Measurements from ENCODE around the gene TES. TPM values are rescaled to one million over a fixed set of nuclear protein-coding genes. Genes with fewer than 3 reads are reported as not detected.

The TES gene
- polyA plus RNA-seq, 1 donor = 17.0 TPM

DNA sequence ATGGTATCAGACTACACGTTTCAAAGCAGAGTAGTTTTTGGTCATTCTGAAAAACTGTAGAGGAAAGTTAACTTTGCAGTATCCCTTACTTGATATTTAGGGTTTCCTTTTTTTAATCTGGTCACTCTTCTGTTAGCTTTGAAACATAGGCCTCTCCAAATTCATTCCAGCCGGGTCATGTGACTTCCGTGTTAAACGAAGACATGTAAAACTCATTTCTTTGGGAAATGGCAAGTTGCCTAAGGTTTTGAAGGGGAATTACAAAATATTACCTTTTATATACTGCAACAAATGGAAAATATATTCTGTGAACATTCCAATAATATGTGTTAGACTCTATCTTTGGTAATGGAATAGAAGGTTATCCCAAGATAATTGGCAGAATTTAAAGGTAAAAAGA is 9.5 kb downstream of the TES start:
- DNase-seq (ENCODE audit: low read depth) = no peak

DNA sequence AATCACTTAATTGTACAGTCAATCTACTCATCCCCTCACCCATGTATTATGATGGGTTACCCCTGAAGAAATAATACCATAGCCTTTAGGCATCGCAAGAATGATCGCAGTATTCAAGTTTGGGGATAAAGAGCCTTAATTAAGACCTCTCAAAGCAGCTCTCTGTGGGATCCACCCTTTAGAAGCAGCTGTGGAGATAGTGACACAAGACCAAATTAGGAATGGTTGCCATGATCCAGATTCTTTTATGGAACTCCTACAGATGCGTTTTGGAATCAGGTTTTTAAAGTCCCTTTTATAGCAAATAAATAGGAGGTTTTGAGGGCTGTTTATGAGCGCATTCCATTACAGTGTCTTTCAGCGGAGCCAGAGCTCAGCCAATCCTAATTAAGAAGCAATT is 12.2 kb downstream of the TES start:
- DNase-seq (ENCODE audit: low read depth) = no peak

DNA sequence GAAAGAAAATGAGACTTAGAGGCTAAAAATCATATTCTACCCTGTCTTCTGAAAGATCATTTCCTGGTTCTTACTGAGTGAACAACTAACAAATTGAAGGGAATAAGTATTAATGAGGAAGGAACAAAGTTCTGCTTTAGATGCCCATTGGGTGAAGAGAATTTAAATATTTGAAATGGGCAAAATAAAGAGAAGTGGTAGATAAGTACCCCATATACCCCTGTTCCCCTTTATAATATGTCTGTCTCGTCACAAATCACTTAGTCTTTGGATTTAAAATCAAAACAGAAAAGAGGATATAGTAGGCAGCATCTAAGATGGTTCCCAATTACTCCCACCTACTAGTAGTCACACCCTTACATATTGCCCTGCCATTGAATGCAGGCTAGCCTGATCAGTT is 13.2 kb downstream of the TES start:
- no peak for DNase-seq (ENCODE audit: low read depth)

DNA sequence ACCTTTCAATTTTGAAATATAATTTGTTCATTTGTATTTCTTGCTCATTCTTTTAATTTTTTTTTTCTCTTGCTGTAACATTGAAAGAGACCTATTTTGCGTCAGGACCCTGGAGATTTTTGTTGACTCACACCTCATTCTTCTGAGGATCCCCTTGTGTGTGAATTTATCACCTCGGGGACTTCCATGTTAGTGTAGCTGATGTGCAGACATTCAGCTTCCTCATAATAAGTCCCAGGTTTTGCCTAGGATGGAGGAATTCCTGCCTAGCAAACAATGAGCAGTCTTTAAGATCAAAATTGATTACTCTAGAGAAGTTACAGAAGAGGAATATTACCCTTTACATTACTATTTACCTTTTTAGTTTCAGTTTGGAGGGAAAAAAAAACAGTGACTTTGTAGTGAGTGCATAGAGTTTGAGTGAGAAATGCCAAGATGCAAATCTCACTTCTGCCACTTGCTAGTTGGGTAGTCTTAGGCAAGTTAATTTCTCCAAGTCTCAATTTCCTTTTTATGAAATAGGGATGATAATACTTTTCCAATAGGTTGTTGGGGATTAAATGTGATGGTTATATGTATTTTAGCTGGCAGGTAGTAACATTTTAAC is 14.3 kb downstream of the TES start:
- DNase-seq (ENCODE audit: low read depth) = no peak

DNA sequence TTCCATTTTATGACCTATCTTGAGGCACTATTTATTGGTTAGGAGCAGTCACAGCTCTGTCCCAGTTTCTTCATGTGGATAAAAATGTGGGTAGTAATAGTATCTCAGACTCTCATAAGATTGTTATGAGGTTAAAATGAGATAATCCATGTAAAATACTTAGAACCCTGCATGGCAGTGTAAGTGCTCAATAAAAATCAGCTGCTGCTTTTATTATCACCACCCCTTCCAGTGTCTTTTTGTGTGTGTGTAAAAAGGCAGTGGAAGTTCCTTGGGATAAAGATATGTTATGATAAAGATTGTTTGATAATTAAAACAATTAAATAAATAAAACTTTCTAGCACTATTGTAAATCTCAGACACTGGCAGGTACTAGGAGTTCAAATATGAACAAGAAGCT is 15.5 kb downstream of the TES start:
- DNase-seq (ENCODE audit: low read depth) = no peak

DNA sequence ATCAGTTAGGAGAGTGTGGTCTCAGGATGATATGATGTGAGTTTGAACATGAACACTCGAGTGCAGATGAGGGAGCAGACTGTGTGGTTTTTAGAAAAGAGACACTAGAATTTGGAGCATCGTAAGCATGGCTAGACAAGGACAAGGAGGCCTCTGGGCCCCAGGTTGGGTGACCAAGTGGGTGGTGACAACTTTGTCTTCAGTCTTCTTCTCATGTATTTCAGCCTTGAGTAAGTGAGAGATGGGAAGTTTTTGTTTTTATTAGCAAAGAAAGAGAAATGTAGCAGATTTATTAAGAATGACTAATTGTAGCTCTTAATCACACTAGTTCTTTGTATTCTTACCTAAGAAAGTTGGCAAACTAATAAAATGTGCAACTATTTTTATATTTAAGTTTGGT is 16.3 kb downstream of the TES start:
- no peak for DNase-seq (ENCODE audit: low read depth)

DNA sequence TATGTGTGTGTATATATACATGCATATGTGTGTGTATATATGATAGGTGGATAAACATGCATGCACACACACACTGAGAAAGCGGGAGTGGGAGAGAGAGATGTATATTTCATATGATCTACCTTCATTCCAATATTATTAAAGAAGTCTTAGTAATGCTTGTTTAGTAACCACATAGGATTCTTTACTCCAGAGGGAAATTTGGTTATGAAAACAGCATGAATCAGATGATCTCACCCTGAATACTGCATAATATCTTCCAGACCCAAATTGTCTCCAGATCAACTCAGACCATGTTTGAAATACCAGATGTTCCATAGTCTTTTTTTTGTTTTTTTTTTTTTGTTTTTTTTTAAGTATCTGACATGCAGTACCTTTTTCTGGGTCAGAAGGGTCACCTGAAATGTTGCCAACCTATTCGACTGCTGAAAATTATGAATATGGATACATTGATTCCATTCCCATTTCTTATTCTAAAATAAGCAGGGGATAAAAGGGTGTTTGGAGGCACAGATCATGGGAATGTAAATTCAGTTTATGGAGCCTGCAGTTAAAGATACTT is 17.4 kb downstream of the TES start:
- peak; percentile 83 for DNase-seq (ENCODE audit: low read depth)

DNA sequence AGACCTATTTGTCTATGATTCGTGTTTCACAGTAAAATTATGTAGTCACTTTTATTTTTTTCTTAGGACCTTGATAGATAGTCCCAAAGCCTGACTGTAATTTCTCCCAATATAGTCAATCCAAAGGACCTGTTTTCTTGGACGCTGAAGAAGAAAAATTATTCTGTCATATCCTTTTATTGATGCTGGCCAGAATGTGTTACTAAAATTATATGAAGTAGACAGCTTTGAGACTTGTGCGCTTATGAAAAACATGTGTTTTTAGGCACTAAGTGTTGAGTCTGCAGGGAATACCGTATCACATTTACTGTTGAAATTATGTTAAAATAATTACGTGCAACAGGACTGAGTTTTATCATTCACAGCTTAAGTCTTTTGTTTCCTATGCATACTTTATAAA is 17.9 kb downstream of the TES start:
- DNase-seq (ENCODE audit: low read depth) = no peak

DNA sequence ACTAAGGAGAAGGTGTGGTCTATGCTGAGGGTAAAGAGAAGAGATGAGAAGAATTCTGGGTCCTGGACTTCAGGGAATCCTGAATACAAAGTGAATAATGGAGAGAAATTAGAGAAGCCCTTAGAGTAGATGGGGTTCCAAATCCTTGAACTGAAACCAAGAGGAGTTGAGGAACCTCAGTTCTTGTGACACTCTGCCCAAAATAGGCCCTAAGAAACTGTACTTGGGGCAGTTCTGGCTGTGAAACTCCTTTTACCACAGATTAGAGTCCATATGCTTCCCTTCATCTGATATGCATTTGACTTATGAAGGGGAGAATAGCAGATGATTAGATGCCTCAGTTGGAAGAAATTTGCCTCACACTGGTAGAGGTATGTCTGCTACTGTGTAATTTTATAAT is 19.0 kb downstream of the TES start:
- DNase-seq (ENCODE audit: low read depth) = no peak

DNA sequence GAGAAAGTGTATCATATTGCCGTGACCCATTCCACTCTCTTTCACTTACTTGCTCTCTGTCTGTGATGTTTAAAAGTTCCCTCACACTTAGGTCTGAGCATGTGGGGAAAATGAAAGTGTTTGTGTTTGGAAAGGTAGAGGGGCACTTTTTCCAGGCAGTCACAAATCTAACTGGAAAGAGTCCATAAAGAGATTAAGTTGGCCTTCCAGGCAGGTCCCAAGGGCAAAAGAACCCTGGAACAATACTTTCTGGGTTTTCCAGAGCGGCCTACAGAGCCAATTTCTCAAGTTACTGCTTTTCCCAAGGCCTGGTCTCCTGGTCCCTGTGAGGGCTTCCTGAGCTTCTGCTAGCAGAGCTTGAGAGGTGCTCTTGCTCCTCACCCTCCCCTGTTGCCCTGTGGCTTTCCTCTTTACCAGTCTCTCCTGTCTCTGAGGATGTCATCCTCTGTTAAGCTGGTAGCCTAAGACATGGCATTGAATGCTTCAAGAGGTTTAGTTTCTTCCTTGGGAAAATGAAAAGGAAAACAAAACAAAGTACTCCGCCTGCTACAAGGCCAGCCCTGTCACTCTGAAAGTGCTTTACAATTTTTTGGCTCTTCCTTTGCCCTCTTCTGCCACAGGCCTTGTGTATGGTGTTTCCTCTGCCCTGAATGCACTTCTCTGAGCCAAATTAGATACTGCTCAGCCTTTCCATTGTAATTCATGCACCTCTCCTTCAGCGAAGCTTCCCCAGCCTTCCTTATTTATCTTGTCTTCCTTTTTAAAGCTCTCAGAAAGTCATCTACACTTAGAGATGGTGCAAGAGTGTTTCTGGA is 20.1 kb downstream of the TES start:
- DNase-seq (ENCODE audit: low read depth) = no peak

DNA sequence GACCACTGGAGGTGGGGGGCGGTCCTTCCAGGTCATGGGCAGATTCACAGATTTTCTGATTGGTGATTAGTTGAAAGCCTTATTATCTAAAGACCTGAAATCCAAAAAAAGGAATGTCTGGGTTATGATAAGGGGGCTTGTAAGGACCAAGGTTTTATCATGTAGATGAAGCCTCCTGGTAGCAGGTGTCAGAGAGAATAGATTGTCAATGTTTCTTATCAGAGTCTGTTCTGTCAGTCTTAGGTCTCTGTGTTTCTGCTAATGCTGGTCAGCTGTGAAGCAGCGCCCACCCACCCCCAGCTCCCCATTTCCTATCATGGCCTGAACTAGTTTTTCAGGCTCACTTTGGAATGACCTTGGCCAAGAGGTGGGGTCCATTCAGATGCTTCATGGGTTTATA is 21.2 kb downstream of the TES start:
- DNase-seq (ENCODE audit: low read depth) = no peak

DNA sequence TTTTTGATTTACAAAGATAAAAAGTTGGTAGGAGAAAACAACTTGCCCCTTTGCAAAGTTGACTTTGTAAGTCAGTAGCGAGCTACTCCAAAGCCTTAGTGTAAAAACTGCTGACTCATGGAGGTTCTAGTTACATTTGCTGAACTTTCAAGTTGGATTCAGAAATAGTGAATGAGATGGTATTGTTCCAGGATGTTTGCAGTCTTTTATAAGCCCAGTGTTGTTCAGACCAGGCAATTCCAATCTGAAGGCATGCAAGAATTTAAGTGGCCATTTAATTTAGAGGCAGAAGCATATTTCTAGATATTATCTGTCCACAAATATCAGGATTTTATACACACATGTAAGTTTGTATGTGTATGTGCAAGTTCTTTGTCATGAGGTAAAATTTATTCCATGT is 21.6 kb downstream of the TES start:
- DNase-seq (ENCODE audit: low read depth) = no peak

DNA sequence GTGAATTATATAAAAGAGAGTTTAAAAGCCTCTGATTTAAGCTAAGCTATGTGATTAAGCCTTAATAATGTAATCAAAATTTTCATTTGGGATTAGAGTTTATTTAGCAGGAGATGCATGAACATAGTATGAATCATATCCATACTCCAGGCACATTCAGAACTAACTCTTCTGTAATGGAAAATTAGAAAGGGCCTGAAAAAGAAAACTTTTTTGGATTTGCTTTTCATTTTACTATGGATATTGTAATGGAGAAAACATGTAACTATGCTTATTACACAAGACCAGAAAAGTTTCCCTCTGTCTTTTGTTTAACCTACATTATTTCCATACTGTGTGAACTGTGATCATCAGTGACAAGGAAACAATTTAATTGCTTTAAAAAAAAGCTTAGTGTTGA is 22.0 kb downstream of the TES start:
- DNase-seq (ENCODE audit: low read depth) = no peak

DNA sequence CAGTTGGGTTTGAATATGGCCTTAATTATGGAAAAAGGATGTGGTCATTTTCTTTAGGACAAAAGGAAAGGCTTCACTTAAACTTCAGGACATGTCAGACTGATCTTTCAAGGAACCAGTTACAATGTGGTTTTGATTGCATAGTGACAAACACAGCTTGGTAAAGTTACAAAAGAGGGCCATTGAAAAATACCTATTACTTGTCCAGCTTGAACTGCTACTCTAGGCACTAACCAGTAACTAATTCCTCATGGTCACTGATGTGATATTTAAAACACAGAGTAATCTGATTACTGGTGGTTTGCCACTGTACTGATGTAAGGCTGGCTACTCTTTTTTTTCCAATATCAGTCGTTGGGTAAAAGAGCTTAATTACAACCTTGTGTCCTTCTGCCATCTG is 22.6 kb downstream of the TES start:
- no peak for DNase-seq (ENCODE audit: low read depth)

DNA sequence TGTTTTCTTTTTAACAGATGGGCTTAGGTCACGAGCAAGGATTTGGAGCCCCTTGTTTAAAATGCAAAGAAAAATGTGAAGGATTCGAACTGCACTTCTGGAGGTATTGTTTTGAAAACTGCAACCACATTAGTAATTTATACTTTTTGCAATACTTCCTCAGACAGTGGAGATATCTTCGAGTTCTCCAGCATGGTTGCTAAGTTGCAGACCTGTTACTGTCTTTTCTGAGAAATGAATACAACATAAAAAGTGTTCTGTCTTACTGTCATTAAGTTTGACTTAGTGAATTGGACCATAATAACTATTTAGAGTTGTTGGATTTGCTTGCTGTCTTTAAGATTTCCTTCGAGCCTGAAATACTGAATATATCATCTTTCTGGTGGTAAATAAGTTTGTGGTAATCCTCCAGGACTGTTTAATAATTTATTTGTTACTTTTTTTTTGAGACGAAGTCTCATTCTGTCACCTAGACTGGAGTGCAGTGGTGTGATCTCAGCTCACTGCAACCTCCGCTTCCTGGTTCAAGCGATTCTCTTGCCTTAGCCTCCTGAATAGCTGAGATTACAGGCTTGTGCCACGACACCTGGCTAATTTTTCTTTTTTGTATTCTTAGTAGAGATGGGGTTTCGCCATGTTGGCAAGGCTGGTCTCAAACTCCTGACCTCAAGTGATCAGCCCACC is 24.3 kb downstream of the TES start:
- no peak for DNase-seq (ENCODE audit: low read depth)

DNA sequence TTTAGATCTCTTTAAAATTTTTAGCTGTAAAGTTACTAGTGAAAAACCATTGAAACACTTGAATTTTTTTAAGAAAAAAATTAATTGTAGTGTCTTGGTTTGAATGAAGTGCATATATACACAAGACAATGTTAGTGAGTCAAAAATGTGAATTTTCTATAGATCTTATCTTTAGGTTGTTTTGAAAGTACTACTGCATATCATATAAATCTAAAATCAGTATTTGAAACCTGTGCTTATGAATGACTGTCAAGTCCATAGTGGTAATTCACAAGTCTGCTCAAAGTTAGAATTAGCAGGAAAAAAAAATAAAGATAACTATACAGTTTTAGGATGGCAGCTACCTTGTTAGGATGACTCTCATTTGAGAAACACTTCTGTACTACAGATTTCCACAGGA is 25.0 kb downstream of the TES start:
- DNase-seq (ENCODE audit: low read depth) = no peak

DNA sequence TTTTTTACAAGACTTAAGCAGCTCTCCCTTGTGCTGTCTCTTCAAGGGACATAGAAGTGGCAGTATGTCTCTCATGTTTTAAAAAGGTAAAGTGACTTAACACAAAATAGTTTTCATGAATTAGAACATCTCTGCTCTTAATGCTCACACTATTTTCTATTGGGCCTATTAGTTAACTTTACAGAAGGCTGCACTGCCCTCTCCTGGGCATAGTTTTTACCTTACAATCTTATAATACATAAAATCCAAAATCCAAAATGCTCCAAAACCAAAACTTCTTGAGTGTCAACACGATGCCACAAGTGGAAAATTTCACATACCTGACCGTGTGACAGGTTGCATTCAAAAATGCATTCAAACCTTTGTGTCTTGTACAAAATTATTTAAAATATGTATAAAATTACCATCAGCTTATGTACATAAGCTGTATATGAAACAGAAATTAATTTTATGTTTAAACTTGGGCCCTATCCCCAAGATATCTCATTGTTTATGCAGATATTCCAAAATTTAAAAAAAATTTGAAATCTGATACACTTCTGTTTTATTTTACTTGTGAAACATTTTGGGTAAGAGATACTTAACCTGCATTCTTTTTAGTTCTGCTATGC is 25.8 kb downstream of the TES start:
- no peak for DNase-seq (ENCODE audit: low read depth)

DNA sequence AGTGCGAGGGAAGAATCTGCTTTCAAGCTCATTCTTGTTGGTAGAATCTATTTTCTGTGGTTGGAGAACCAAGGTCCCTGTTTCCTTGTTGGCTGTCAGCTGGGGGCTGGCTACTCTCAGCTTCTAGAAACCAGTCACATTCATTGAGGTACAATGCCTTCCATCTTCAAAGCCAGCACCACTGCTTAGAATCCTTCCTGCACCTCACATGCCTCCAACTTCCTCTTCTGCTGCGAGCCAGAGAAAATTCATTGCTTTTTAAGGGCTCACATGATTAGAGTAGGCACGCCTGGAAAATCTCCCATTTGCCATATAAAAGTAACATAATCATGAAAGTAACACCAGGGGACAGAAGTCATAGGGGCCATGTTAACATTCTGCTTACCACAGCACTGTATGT is 28.7 kb downstream of the TES start:
- DNase-seq (ENCODE audit: low read depth) = no peak

DNA sequence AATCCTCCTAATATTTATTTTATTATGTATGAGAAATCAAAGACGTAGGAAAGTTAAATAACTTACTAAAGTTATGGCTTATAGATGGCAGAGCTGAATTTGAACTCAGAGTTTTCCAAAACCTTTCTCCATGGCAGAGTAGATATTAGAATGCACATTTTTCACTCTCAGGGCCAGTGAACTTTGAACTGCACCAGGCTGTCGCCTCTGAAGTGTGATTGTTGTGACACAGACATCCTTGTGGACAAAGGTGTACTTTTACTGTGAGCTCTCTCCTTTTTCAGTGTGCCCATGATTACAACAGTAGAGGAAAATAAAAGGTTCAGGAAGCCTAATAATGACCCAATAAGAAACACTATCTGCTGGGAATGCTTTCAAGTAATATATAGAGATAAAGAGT is 29.1 kb downstream of the TES start:
- DNase-seq (ENCODE audit: low read depth) = no peak

DNA sequence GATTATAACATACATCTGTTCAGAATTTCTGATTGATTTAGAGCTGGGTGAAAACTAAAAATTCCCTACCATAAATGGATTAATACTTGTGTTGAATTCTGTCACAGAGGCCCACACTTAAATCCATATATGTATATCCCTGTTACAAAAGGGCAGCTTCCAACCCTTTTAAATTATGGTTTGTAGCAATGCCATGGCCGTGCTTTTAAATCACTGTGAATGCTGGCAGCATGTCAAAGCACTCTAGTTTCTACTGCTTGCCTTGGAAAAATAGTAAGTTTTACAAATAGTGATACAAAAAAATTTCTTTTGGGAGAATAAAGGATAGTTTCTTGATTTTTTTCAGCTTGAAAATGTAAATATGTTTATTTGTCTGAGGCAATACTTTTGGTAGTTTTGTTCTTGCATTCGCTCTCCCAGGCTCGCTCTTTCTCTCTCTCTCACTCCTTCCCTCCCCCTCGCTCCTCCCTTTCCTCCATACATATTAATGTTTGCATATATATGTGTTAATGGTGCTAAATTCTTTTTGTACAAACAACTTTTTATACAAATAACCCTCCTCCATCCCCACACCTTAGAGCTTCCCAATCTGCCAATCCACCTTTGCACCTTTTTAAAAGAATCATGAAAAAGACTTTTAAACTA is 29.8 kb downstream of the TES start:
- DNase-seq (ENCODE audit: low read depth) = no peak

DNA sequence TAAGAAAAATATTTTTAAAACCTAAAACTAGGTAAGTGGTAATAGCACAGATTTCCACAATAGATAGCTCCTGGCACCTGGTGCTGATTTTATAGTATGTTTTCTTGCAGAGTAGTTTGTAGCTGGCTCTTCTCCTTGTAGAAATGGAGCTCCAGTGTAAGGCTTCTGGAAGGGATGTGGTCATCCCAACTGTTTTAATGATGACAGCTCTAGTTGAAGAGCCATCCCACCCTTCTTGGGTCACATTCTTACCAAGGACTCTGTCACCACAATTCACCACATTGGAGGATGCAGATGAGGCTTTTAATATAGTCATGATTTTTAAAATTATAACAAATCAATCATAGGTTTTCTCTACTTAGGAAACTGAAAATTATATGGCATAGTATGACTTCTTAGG is 31.0 kb downstream of the TES start:
- no peak for DNase-seq (ENCODE audit: low read depth)

DNA sequence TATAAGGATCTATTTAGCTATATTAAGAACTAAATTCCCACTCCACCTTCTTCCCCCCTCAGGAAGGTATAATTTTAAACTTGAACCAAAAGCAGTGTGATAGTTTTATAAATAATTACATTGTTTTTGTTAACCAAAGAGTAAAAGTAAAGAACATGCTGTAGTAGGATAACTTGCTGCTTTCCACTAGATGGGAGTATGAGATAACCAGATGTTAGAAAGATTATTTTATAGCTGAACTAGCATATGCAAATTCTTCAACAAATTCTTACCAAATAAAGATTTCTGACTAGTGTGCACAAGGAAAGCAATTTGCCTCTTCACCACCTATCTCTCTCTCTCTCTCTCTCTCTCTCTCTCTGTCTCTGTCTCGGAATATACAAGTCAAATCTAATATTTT is 31.8 kb downstream of the TES start:
- no peak for DNase-seq (ENCODE audit: low read depth)
